SU-DHL-6 (cell line): ENCODE measurements around the gene OR6S1.
"Not testable (repeated sequence)": the region's sequence is repeated elsewhere in the genome, so short reads cannot be mapped to it uniquely, and the experiment has no call there.

Experiments
- H2AFZ ChIP-seq: fragments of 200-600 bp; sonication (generic); 2 replicates; pipeline ENCODE4 v1.6.1; 2014; ENCODE audit warnings: low read depth, mild to moderate bottlenecking, moderate library complexity, mixed read lengths, antibody characterized with exemption, low read length; ENCODE audit not compliant: severe bottlenecking
- H3F3A ChIP-seq: fragments of 200-600 bp; shearing (Covaris generic); 2 replicates; pipeline ENCODE4 v1.6.0; 2016; ENCODE audit warnings: antibody characterized with exemption, mild to moderate bottlenecking; ENCODE audit not compliant: insufficient read depth
- H3K27ac ChIP-seq: fragments of 200-600 bp; sonication (generic); 2 replicates; pipeline ENCODE4 v1.5.1; 2016; ENCODE audit warnings: low read depth, mild to moderate bottlenecking, low read length, moderate library complexity, mixed read lengths
- H3K27me3 ChIP-seq: fragments of 200-600 bp; sonication (generic), shearing (Covaris generic); 2 replicates; pipeline ENCODE4 v1.6.0; 2014; ENCODE audit warnings: mild to moderate bottlenecking, low read length
- H3K36me3 ChIP-seq: fragments of 200-600 bp; sonication (generic); 2 replicates; pipeline ENCODE4 v1.6.1; 2014; ENCODE audit warnings: mild to moderate bottlenecking, low read length, mixed read lengths
- H3K4me2 ChIP-seq: fragments of 300-600, 200-600 bp; shearing (Covaris generic), sonication (generic); 2 replicates; pipeline ENCODE4 v1.6.0; 2014; ENCODE audit warnings: low read length, low read depth, mild to moderate bottlenecking; ENCODE audit not compliant: poor library complexity, severe bottlenecking
- H3K4me3 ChIP-seq: fragments of 200-600 bp; sonication (generic); 2 replicates; pipeline ENCODE4 v1.5.1; 2014; ENCODE audit warnings: antibody characterized with exemption, low read length, mild to moderate bottlenecking, mixed read lengths; ENCODE audit not compliant: insufficient read depth, poor library complexity, severe bottlenecking
- H3K79me2 ChIP-seq: fragments of 200-600 bp; sonication (generic); 2 replicates; pipeline ENCODE4 v1.6.1; 2014; ENCODE audit warnings: mild to moderate bottlenecking, low read length, moderate library complexity; ENCODE audit not compliant: insufficient read depth
- H3K9ac ChIP-seq: fragments of 200-600 bp; sonication (generic); 2 replicates; pipeline ENCODE4 v1.7.0; 2014; ENCODE audit warnings: mild to moderate bottlenecking, low read length
- H3K9me2 ChIP-seq: fragments of 200-600 bp; sonication (generic); replicated peaks from 2 replicates; pipeline ENCODE4 v1.6.1; 2014; ENCODE audit warnings: low read length; ENCODE audit not compliant: insufficient read depth
- H3K9me3 ChIP-seq: fragments of 200-600 bp; sonication (generic); 2 replicates; pipeline ENCODE4 v1.6.1; 2014; ENCODE audit warnings: low read length, mixed read lengths; ENCODE audit not compliant: insufficient read depth
- H4K20me1 ChIP-seq: fragments of 200-600 bp; sonication (generic); 2 replicates; pipeline ENCODE4 v1.6.1; 2014; ENCODE audit warnings: low read depth, mild to moderate bottlenecking, antibody characterized with exemption, low read length, moderate library complexity, mixed read lengths
- CTCF ChIP-seq: fragments of 200-600 bp; sonication (generic); IDR thresholded peaks from one replicate; pipeline ENCODE4 v1.5.1; 2017; ENCODE audit warnings: antibody characterized with exemption, mild to moderate bottlenecking, low read length, moderate library complexity; ENCODE audit not compliant: insufficient read depth, poor library complexity, severe bottlenecking
- EZH2phosphoT487 ChIP-seq: fragments of 200-600 bp; sonication (generic), shearing (Covaris generic); conservative IDR thresholded peaks from 2 replicates; pipeline ENCODE4 v1.6.1; 2018; ENCODE audit warnings: mild to moderate bottlenecking, antibody characterized with exemption, low read length, moderate library complexity, mixed read lengths

Gene OR6S1

GRCh38 chr14:20644520-20644919 is 3.0 kb upstream of the OR6S1 start:
- Histone ChIP-seq H3K9ac (no peak overlapping the region), H3K79me2 (no peaks in the 10 kb centered on the region), H3F3A (no peaks in the 10 kb centered on the region), H3K27me3 (no peaks in the 10 kb centered on the region), H3K9me3 (no peaks in the 10 kb centered on the region), H2AFZ (no peak overlapping the region), H3K4me3 (no peak overlapping the region), H4K20me1 (no peaks in the 10 kb centered on the region), H3K27ac (no peak overlapping the region), H3K36me3 (no peaks in the 10 kb centered on the region), H3K9me2 (no peaks in the 10 kb centered on the region), H3K4me2 (no peak overlapping the region)
- TF ChIP-seq EZH2phosphoT487 = no peak
- TF ChIP-seq CTCF = no peak

DNA sequence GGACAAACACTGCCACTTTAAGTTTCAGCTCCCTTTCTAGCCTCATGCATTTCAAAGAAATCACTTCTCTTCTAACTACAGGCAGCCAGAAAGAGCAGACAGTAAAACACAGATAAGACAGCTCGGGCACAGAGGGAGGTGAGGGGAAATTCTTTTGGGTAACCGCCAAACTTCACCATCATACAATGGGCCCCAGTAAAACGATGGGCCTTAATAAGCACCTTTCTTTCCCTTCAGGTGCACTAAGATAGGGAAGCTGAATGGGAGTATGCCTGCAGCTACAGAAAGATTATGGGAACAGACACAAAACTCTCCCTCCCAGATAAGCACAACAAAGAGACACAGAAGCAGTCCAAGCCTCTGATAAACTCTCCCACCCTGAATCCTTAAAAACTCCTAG is 1.3 kb upstream of the OR6S1 start:
- H3K9me3 ChIP-seq, H3K9ac ChIP-seq, H3K9me2 ChIP-seq, H3K4me3 ChIP-seq, H3K79me2 ChIP-seq, H4K20me1 ChIP-seq, H3F3A ChIP-seq, H2AFZ ChIP-seq, H3K27ac ChIP-seq, H3K27me3 ChIP-seq, H3K36me3 ChIP-seq, H3K4me2 ChIP-seq: not testable (repeated sequence)

GRCh38 chr14:20642182-20642581 is 691 bp upstream of the OR6S1 start:
- no peak overlapping the region for H3K27ac ChIP-seq
- H3F3A ChIP-seq = no peaks in the 10 kb centered on the region
- no peak overlapping the region for H2AFZ ChIP-seq
- H3K36me3 ChIP-seq = no peaks in the 10 kb centered on the region
- no peaks in the 10 kb centered on the region for H3K27me3 ChIP-seq
- no peak overlapping the region for H3K4me2 ChIP-seq
- TF ChIP-seq CTCF = no peak
- TF ChIP-seq EZH2phosphoT487 = no peak
- no peaks in the 10 kb centered on the region for H3K9me2 ChIP-seq
- no peaks in the 10 kb centered on the region for H3K9me3 ChIP-seq
- H3K4me3 ChIP-seq = no peak overlapping the region
- H3K9ac ChIP-seq = no peak overlapping the region
- H4K20me1 ChIP-seq = no peaks in the 10 kb centered on the region
- no peaks in the 10 kb centered on the region for H3K79me2 ChIP-seq

DNA sequence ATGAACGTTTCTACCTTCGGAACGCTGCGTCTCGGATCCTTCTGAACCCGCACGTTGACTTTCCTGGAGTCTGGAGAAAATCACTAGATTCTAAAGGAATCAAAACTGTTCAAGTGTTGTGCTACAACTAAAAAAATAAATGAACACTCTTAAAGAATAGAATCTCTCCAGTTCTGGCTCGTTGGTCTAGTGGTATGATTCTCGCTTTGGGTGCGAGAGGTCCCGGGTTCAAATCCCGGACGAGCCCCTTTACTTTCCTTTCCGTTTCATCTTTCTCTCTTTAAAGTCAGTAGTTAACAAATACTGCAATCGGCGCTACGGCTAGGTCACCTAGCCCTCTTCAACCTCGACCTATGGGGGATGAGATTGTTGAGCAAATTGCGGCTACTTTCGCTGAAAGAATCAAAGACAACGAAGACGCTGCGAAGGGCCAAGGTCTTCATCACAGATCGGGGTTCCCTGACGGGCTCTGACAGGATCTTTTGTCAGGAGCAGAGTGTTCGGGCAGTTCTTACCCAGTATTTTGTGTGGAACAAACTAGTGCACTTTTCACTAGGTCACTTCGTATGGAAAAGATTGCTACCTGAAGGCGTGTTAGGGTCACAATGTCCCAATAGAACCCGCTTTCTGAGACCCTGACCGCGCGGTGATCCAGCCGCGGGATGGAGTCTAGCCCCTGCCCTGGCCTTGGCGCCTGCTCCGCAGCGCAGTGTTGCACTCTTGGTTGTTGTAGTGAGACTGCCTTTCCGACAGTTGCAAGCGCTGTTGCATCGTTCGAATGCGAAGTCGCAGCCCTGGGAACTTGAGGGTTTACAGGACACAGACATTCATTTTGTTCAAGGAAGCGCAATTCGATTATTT is 8.4 kb downstream of the OR6S1 start:
- no peaks in the 10 kb centered on the region for H4K20me1 ChIP-seq
- H3F3A ChIP-seq = no peaks in the 10 kb centered on the region
- no peak overlapping the region for H2AFZ ChIP-seq
- no peak for TF ChIP-seq CTCF
- no peak for TF ChIP-seq EZH2phosphoT487
- no peak overlapping the region for H3K4me3 ChIP-seq
- H3K9me3 ChIP-seq = no peaks in the 10 kb centered on the region
- no peaks in the 10 kb centered on the region for H3K36me3 ChIP-seq
- no peak overlapping the region for H3K4me2 ChIP-seq
- H3K79me2 ChIP-seq = no peaks in the 10 kb centered on the region
- no peak overlapping the region for H3K9ac ChIP-seq
- H3K27me3 ChIP-seq = no peaks in the 10 kb centered on the region
- H3K9me2 ChIP-seq = no peaks in the 10 kb centered on the region
- no peak overlapping the region for H3K27ac ChIP-seq
